H9 (cell line): Measurements from ENCODE around the gene SYT11. TPM values are rescaled to one million over a fixed set of nuclear protein-coding genes. Genes with fewer than 3 reads are reported as not detected.

ENCODE experiments used
- DNase-seq: peaks from one replicate; pipeline ENCODE4 v3.0.0-alpha.2; 2017
- H2AFZ ChIP-seq: one replicate; pipeline ENCODE4 v1.6.1; 2013; ENCODE audit warnings: mild to moderate bottlenecking, low read length, control low read depth, moderate library complexity
- H2AK5ac ChIP-seq: 2 replicates; pipeline ENCODE4 v1.6.1; 2013; ENCODE audit warnings: low read length, control low read depth, mixed read lengths; ENCODE audit not compliant: insufficient read length
- H2BK120ac ChIP-seq: one replicate; pipeline ENCODE4 v1.6.1; 2013; ENCODE audit warnings: low read depth, mild to moderate bottlenecking, low read length, control low read depth, inconsistent platforms; ENCODE audit not compliant: poor library complexity, severe bottlenecking
- H2BK12ac ChIP-seq: 2 replicates; pipeline ENCODE4 v1.6.1; 2013; ENCODE audit warnings: low read length, control low read depth, mixed read lengths, low read depth; ENCODE audit not compliant: insufficient read length
- H2BK15ac ChIP-seq: 2 replicates; pipeline ENCODE4 v1.6.1; 2013; ENCODE audit warnings: low read depth, low read length, control low read depth
- H2BK20ac ChIP-seq: one replicate; pipeline ENCODE4 v1.6.1; 2013; ENCODE audit warnings: low read depth, mild to moderate bottlenecking, low read length, control low read depth, inconsistent platforms; ENCODE audit not compliant: poor library complexity, severe bottlenecking
- H2BK5ac ChIP-seq: 2 replicates; pipeline ENCODE4 v1.6.1; 2013; ENCODE audit warnings: low read length, control low read depth, mixed read lengths; ENCODE audit not compliant: insufficient read length
- H3K14ac ChIP-seq: 2 replicates; pipeline ENCODE4 v1.6.1; 2013; ENCODE audit warnings: low read length, control low read depth; ENCODE audit not compliant: insufficient read depth
- H3K18ac ChIP-seq: 2 replicates; pipeline ENCODE4 v1.6.1; 2013; ENCODE audit warnings: low read depth, mild to moderate bottlenecking, mixed read lengths, low read length, control low read depth; ENCODE audit not compliant: insufficient read length
- H3K23ac ChIP-seq: 2 replicates; pipeline ENCODE4 v1.6.1; 2013; ENCODE audit warnings: low read length, control low read depth, mixed read lengths, low read depth; ENCODE audit not compliant: insufficient read length
- H3K23me2 ChIP-seq: 2 replicates; pipeline ENCODE4 v1.6.1; 2013; ENCODE audit warnings: low read depth, mild to moderate bottlenecking, mixed read lengths, low read length, control low read depth; ENCODE audit not compliant: insufficient read length, poor library complexity, severe bottlenecking
- H3K27ac ChIP-seq: 2 replicates; pipeline ENCODE4 v1.5.1; 2013; ENCODE audit warnings: low read length, control low read depth, mixed read lengths, low read depth; ENCODE audit not compliant: insufficient read length
- H3K27me3 ChIP-seq: 2 replicates; pipeline ENCODE4 v1.6.1; 2013; ENCODE audit warnings: low read length, control low read depth, inconsistent platforms; ENCODE audit not compliant: insufficient read depth
- H3K4ac ChIP-seq: 2 replicates; pipeline ENCODE4 v1.6.1; 2013; ENCODE audit warnings: low read depth, mild to moderate bottlenecking, control low read depth, inconsistent platforms, low read length, moderate library complexity
- H3K4me1 ChIP-seq: 2 replicates; pipeline ENCODE4 v1.6.1; 2013; ENCODE audit warnings: low read length, control low read depth, inconsistent platforms; ENCODE audit not compliant: insufficient read depth
- H3K4me2 ChIP-seq: 2 replicates; pipeline ENCODE4 v1.6.1; 2013; ENCODE audit warnings: low read length, control low read depth, mixed read lengths; ENCODE audit not compliant: insufficient read length, insufficient read depth
- H3K56ac ChIP-seq: 2 replicates; pipeline ENCODE4 v1.6.1; 2013; ENCODE audit warnings: low read depth, mild to moderate bottlenecking, mixed read lengths, low read length, control low read depth; ENCODE audit not compliant: insufficient read length
- H3K79me1 ChIP-seq: 2 replicates; pipeline ENCODE4 v1.6.1; 2013; ENCODE audit warnings: low read depth, mild to moderate bottlenecking, moderate library complexity, low read length, control low read depth, inconsistent platforms; ENCODE audit not compliant: insufficient read depth, poor library complexity, severe bottlenecking
- H3K79me2 ChIP-seq: 2 replicates; pipeline ENCODE4 v1.6.1; 2013; ENCODE audit warnings: low read length, control low read depth, inconsistent platforms; ENCODE audit not compliant: insufficient read depth
- H3K9ac ChIP-seq: 2 replicates; pipeline ENCODE4 v1.6.1; 2013; ENCODE audit warnings: low read length, control low read depth, mixed read lengths; ENCODE audit not compliant: insufficient read length; ENCODE audit errors: extremely low read depth
- H3K9me3 ChIP-seq: one replicate; pipeline ENCODE4 v1.6.1; 2013; ENCODE audit warnings: low read depth, low read length, inconsistent platforms; ENCODE audit not compliant: control insufficient read depth
- H3T11ph ChIP-seq: one replicate; pipeline ENCODE4 v1.6.1; 2013; ENCODE audit warnings: mild to moderate bottlenecking, low read length, control low read depth, inconsistent platforms
- H4K20me1 ChIP-seq: one replicate; pipeline ENCODE4 v1.6.1; 2013; ENCODE audit not compliant: control insufficient read depth, insufficient read length, insufficient read depth
- H4K5ac ChIP-seq: 2 replicates; pipeline ENCODE4 v1.6.1; 2013; ENCODE audit warnings: low read depth, mild to moderate bottlenecking, mixed read lengths, low read length, control low read depth; ENCODE audit not compliant: insufficient read length
- H4K8ac ChIP-seq: replicated peaks from 2 replicates; pipeline ENCODE4 v1.6.1; 2013; ENCODE audit warnings: low read length, control low read depth, mixed read lengths, low read depth; ENCODE audit not compliant: insufficient read length
- H4K91ac ChIP-seq: 2 replicates; pipeline ENCODE4 v1.6.1; 2013; ENCODE audit warnings: low read depth, mild to moderate bottlenecking, moderate library complexity, mixed read lengths, low read length, control low read depth; ENCODE audit not compliant: insufficient read length
- H3K27ac Mint-ChIP-seq, 3 experiments: 2 replicates in 2 of 3; 3 replicates in 1 of 3; pipeline ENCODE4 v1.8.0; 2020 to 2021; ENCODE audit warnings: mixed read lengths in 3 of 3, mild to moderate bottlenecking in 1 of 3, moderate library complexity in 1 of 3
- H3K27me3 Mint-ChIP-seq: 2 replicates; pipeline ENCODE4 v1.8.0; 2021; ENCODE audit warnings: low read depth, mild to moderate bottlenecking, moderate library complexity, mixed read lengths
- H3K36me3 Mint-ChIP-seq, 3 experiments: 2 replicates in 2 of 3; 3 replicates in 1 of 3; pipeline ENCODE4 v1.8.0; 2020 to 2021; ENCODE audit warnings: low read depth in 3 of 3, mixed read lengths in 3 of 3; ENCODE audit not compliant: insufficient read depth in 1 of 3
- H3K4me1 Mint-ChIP-seq, 2 experiments: 2 replicates each; pipeline ENCODE4 v1.8.0; 2020; ENCODE audit warnings: mixed read lengths in 2 of 2
- H3K4me3 Mint-ChIP-seq, 2 experiments: 2 replicates in 1 of 2; 3 replicates in 1 of 2; pipeline ENCODE4 v1.8.0; 2020 to 2021; ENCODE audit warnings: mild to moderate bottlenecking in 2 of 2, mixed read lengths in 2 of 2, moderate library complexity in 1 of 2
- H3K9me3 Mint-ChIP-seq, 2 experiments: 2 replicates in 1 of 2; 3 replicates in 1 of 2; pipeline ENCODE4 v1.8.0; 2020; ENCODE audit warnings: mild to moderate bottlenecking in 2 of 2, mixed read lengths in 2 of 2, moderate library complexity in 1 of 2
- CTCF ChIP-seq: fragments of 200-600 bp; sonication (generic); conservative IDR thresholded peaks from 3 replicates; pipeline ENCODE4 v1.8.0; 2021; ENCODE audit warnings: antibody characterized with exemption, mild to moderate bottlenecking
- WGBS: extraction: QIAGEN DNeasy Blood & Tissue Kit; methylation state at CpG from one replicate; pipeline ENCODE4 v1.1.7; 2013; ENCODE audit warnings: missing lambda C conversion rate, low lambda C conversion rate, mixed read lengths; ENCODE audit not compliant: insufficient read length; ENCODE audit errors: extremely low coverage; 5-methylcytosine and 5-hydroxymethylcytosine counted together
- total RNA-seq: library from RNA; stranded (reverse); gene quantifications from 2 replicates; pipeline ENCODE4 v1.2.1, GENCODE V29; 2021

Gene SYT11
- total RNA-seq, 1 experiment from 2014 or later, result 0.28 TPM

GRCh38 chr1:155919801-155920200 is 60.4 kb downstream of the SYT11 start:
- H3T11ph ChIP-seq, result no peak overlapping the region
- no peak overlapping the region for H3K27ac ChIP-seq
- H3K9ac ChIP-seq, result no peak overlapping the region
- no peak overlapping the region for H3K23ac ChIP-seq
- Mint-ChIP-seq H3K36me3 (peaks cover 58 to 93% (median 91%) of the 10 kb centered on the region in 3 experiments), H3K4me1 (no peaks in the 10 kb centered on the region), H3K4me3 (no peak overlapping the region), H3K27ac (no peak overlapping the region), H3K27me3 (no peaks in the 10 kb centered on the region), H3K9me3 (no peaks in the 10 kb centered on the region)
- no peak overlapping the region for H2BK12ac ChIP-seq
- H3K4me2 ChIP-seq, result no peak overlapping the region
- no peak overlapping the region for H4K5ac ChIP-seq
- no peaks in the 10 kb centered on the region for H3K9me3 ChIP-seq
- no peak overlapping the region for H4K91ac ChIP-seq
- H3K4me1 ChIP-seq, result no peaks in the 10 kb centered on the region
- no peak for TF ChIP-seq CTCF
- no peak overlapping the region for H2AK5ac ChIP-seq
- no peak overlapping the region for H3K18ac ChIP-seq
- H3K56ac ChIP-seq, result no peak overlapping the region
- H3K79me2 ChIP-seq, result no peaks in the 10 kb centered on the region
- no peak overlapping the region for H2BK5ac ChIP-seq
- H3K4ac ChIP-seq, result no peak overlapping the region
- no peak for DNase-seq
- H3K23me2 ChIP-seq, result no peaks in the 10 kb centered on the region
- no CpG with 5 or more reads among the region's 2 CpGs for WGBS
- no peak overlapping the region for H2AFZ ChIP-seq
- H2BK20ac ChIP-seq, result no peak overlapping the region
- H2BK15ac ChIP-seq, result no peak overlapping the region
- no peak overlapping the region for H4K8ac ChIP-seq
- H3K79me1 ChIP-seq, result no peaks in the 10 kb centered on the region
- H3K27me3 ChIP-seq, result no peaks in the 10 kb centered on the region
- H4K20me1 ChIP-seq, result no peaks in the 10 kb centered on the region
- H3K14ac ChIP-seq, result no peak overlapping the region
- H2BK120ac ChIP-seq, result no peak overlapping the region
